Left cardiac atrium (tissue), 4 donors: Measurements from ENCODE around the gene TGFBR2. TPM values are rescaled to one million over a fixed set of nuclear protein-coding genes. Genes with fewer than 3 reads are reported as not detected.

Experiments used
- ATAC-seq, 2 donors: fragments of 200-7000 bp; cut with Tn5 transposase; one replicate each; pipeline ENCODE4 v1.9.1; 2020; ENCODE audit warnings: mild to moderate bottlenecking in 2 of 2, moderate library complexity in 2 of 2
- DNase-seq: peaks from one replicate; pipeline ENCODE4 v3.0.0-alpha.2; 2020
- intact Hi-C, 2 donors: fragments of 100-400 bp; cut with DNase I; formaldehyde crosslinking; loops; one replicate each; pipeline versions ENCODE4 v1.14.1 to v1.15.1; 2022 to 2023
- long read RNA-seq: library from polyadenylated mRNA; unstranded; transcript quantifications from one replicate; pipeline ENCODE4 v2.0.0, GENCODE V29; 2021
- total RNA-seq, 2 donors: library from RNA; stranded (reverse); fragmentation: NEBNext Ultra II Directional; extraction: Animal tissue kit (Norgen Biotek cat#: 25700); gene quantifications; one replicate each; pipeline ENCODE4 v1.2.1, GENCODE V29; 2021
- donor health status: DM: no; HTN: yes; CAD: no.
- donor health status: DM: no; HTN: yes; CAD: no; lungs with severe emphysema.
- donor health status: DM: yes; HTN: yes; CAD: no.
- donor health status: Dilated cardiomyopathy.

TGFBR2 gene
- 100 to 1,000 TPM; 234 to 243 TPM for total RNA-seq
- long read RNA-seq, full-length matches to known transcripts = 4 of 161 reads
- long read RNA-seq, partial matches to known transcripts = 11 of 161 reads
- long read RNA-seq, other reads (novel, unspliced or antisense) = 146 of 161 reads

DNA sequence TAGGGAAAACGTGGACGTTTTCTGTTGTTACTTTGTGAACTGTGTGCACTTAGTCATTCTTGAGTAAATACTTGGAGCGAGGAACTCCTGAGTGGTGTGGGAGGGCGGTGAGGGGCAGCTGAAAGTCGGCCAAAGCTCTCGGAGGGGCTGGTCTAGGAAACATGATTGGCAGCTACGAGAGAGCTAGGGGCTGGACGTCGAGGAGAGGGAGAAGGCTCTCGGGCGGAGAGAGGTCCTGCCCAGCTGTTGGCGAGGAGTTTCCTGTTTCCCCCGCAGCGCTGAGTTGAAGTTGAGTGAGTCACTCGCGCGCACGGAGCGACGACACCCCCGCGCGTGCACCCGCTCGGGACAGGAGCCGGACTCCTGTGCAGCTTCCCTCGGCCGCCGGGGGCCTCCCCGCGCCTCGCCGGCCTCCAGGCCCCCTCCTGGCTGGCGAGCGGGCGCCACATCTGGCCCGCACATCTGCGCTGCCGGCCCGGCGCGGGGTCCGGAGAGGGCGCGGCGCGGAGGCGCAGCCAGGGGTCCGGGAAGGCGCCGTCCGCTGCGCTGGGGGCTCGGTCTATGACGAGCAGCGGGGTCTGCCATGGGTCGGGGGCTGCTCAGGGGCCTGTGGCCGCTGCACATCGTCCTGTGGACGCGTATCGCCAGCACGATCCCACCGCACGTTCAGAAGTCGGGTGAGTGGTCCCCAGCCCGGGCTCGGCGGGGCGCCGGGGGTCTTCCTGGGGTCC, at the start of gene TGFBR2:
TGFBR2 (plus strand) TSS at position 301 of the 731 bp plus-strand sequence; CDS start at position 584, 283 bp downstream.
- intact Hi-C loops = loop anchor here in 1 of 2 donors (5.0 kb wide), 3 partner anchors 89 to 164 kb away; no protein-coding TSS in a partner anchor
- ATAC-seq (peak; percentile 96 to 98), DNase-seq (peak; percentile 97)

DNA sequence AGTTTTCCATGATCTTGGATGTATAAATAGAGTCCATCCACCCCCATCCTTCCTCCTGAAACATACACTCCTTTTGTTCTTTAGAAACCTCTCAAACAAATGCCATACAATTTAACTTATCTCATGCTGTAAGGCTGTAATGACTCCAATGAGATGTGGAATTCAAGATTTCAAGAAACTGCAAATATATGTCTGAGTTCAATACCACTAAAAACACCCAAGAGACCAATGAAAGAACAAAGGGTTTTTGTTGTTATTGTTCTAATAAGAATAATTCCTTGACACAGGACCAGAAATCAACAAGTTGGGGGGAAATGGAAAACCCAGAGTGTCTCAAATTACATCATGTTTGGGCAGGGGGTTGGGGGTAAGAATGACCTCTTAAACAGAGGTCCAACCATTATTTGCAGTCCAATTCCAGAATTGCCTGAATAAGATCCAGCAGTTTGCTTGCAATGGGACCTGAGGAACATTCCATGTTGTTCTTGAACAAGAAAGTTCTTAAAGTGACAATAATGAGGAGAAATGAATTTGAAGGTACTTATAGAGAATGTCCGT, 48.6 kb upstream of the TGFBR2 start:
- intact Hi-C loops = no loop called here
- no peak for DNase-seq

DNA sequence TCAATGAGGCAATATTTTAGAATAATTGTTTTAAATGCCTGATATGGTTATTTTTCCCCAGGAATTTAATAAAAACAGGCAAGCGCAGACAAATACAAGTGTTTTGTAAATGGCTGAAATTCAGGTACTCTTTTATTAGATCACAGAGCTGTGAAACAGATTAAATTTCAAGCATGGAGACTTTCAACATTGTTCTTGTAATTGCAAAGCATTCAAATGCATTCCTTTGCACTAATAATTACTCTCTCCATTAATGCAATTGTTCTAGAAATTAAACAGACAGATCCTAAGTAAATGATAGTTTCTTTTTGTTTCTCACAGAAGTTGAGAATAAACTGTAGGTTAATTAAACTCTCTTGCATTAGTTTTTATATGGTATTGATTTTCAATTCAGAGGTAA, 42.4 kb upstream of the TGFBR2 start:
- intact Hi-C loops = no loop called here
- no peak for ATAC-seq
- DNase-seq = no peak

More for the DNA sequence above, 48.6 kb upstream of the TGFBR2 start:
- ATAC-seq = no peak

DNA sequence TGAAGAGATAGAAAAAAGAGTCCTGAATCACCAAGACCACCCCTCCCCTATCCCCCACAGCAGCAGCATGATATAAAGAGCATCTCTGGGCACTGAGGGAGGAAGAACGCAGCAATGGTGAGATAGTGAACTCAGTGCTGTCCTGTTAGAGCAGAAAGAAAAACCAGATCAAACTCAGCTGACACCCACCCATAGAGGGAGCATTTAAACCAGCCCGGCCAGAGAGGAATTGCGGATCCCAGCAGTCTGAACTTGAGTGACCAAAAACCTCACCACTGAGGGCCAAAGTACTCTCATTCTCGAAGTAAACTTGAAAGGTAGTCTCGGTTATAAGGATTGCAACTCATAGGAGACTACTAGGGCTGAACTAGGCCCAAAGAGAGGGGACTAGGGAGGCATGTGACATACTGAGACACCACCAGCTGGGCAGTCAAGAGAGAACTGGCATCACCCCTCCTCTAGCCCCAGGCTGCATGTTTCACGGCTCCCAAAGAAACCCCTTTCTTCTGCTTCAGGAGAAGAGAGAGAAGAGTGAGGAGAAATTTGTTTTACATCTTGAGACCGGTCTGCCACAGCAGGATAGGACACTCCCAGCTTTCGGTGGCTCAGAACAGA, 39.2 kb upstream of the TGFBR2 start:
- DNase-seq = no peak
- intact Hi-C loops = no loop called here
- no peak for ATAC-seq

DNA sequence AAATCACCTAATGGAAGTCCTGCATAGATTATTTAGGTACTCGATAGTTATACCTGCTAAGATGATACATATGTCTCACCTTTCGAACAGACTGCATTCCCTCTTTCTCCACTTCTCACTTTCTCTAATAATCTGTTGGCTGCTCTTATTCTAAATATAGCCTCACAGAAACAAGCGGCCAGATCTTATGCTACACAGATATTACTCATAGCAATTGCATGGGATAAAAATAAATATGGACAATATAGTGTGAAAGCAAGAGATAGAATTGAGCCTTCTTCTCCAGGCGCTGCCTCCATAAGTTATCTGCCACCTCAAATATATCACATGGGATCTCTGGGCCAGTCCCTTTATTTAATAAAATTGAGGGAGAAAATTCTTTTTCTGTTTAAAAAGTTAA, 29.5 kb upstream of the TGFBR2 start:
- ATAC-seq = no peak
- DNase-seq = no peak
- intact Hi-C loops = loop anchor here in 1 of 2 donors (5.0 kb wide), 1 partner anchor 255 kb away; no protein-coding TSS in a partner anchor

DNA sequence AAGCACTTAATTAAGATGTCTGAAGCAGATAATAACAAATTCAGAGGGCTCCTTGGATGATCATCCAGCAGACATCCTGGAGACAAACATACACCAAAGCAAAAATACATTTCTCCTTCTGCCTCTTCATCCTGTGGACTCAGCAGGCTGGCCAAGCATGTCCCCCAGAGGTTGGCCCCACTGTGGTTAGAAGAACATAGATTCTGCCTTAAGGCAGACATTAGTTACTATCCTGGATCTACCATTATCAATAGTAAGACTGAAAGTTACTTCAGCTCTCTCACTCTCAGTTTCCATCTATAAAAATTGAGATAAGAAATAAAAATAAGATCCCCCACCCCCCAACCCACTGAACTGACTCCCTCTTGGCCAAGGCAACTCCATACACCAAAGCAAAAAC, 28.6 kb upstream of the TGFBR2 start:
- ATAC-seq (no peak), DNase-seq (no peak)
- intact Hi-C loops = loop anchor here in 1 of 2 donors (5.0 kb wide), 1 partner anchor 255 kb away; no protein-coding TSS in a partner anchor

DNA sequence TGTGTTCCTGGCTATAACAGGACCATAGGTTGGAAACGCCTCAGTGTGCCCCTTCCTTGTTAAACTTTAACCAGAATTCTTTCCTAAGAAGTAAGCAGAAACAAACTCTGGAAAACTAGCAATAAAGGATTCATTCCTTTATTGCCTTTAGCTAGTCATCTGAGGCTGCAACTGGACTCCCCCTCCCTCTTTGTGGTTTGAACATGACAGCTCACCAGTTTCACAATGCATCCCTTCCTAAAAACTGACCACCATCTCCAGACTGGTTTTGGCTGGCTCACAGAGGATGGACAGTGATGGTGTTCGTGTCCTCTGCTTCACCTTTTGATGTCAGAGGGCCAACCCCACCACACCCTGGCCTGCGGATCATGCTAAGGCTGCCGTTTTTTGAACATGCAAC, 27.9 kb upstream of the TGFBR2 start:
- DNase-seq = peak; percentile 29
- intact Hi-C loops = loop anchor here in 1 of 2 donors (5.0 kb wide), 1 partner anchor 256 kb away; no protein-coding TSS in a partner anchor
- peak in 1 of 2 donors; percentile 81 for ATAC-seq

DNA sequence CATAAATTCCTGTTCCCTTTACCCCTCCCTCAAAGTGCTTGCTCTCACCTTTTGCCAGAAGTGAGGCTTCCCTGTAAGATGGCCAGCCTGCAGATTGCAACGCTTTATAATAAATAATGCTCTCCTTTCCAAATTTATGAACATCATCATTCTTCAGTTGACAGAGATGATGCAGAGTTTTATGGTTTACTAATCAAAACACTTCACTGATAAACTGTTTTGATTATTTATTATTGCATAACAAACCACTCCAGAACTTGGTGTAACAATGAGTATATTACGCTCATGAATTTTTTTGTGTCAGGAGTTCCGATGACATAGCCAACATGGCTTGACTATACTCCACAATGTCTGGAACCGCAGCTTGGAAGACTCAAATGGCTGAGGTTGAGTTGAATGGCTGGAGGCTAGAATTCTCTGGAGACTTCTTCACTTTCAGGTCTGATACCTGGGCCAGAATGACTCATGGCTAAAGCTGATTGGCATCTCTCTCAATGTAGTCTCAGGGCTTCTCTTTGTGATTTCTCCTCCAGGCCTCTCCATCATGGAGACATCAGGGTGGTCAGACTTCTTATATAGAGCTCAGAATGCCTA, 27.3 kb upstream of the TGFBR2 start:
- intact Hi-C loops = loop anchor here in 1 of 2 donors (5.0 kb wide), 1 partner anchor 257 kb away; no protein-coding TSS in a partner anchor
- ATAC-seq (no peak), DNase-seq (no peak)

DNA sequence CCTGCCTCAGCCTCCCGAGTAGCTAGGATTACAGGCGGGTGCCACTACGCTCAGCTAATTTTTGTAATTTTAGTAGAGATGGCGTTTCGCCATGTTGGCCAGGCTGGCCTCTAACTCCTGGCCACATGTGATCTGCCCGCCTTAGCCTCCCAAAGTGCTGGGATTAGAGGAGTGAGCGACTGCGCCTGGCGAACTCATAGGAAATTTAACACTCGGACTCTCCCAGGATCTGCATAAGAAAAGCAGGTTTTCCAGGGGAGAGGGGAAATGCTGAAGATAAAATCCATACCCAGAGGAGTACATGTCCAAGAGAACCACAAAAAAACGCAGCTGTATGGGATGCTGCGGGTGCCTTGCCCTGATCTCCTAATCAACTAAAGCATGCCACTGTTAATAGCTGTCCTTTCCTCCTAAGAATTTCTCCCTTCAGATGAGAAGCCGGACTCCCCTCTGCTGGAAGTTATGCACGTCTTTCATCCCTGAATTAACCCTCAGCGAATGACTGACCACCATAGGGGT, 25.3 kb upstream of the TGFBR2 start:
- no peak for ATAC-seq
- intact Hi-C loops = no loop called here
- no peak for DNase-seq

DNA sequence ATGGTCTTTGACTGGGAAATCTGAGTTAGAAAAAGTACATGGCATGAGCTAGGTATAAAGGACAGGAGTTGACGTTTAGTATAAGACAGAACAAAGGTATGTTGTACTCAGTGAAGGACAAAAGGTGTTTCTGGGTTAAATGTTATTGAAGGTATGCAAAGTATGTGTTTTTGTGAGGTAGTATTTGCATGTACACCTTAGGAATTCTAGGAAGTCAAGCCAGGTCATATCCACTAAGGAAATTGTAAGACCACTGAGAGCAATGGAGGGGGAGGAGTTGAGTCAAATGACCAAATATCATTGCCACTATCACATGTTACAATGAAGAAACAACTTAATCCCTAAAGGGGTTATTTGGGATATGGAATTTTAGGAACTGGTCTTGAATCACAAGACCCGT, 24.4 kb upstream of the TGFBR2 start:
- no peak for ATAC-seq
- intact Hi-C loops = no loop called here
- no peak for DNase-seq

DNA sequence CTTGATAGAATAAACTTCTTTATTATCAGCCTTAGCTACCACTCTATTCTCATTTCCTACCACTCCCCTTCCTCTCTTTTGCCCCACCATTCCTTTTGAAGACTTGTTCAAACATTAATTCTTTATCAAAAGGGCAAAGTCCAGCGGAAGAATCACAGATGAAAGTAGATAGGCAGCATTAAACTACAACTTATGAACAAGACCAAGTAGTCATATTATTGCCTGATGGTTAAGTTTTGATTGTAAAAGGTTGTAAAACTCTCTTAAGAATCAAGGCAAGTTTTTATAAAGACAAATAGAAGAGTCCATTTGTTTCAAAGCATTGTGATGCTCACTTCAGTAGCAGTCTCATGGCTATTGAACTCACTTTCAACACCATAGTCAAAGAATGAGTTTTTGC, 22.4 kb upstream of the TGFBR2 start:
- intact Hi-C loops = no loop called here
- DNase-seq (no peak), ATAC-seq (no peak)

DNA sequence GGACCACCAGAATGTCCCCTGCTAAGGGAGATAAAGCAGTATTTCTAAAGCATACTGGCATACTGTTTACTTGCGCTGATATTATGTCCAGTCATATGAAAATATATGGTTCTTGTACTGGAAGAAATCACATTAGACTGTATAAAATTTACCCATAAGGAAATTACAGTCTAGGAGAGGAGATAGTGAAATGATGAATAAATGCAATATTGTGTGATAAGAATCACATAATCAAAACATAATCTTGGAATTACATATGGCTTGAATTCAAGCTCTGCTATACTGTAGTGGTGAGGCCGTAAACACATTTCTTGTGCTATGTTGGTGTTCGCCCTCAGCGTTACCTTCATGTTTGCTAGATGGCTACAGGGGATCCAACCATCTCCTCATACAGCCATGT, 20.7 kb upstream of the TGFBR2 start:
- intact Hi-C loops = no loop called here
- ATAC-seq = no peak
- DNase-seq = no peak

DNA sequence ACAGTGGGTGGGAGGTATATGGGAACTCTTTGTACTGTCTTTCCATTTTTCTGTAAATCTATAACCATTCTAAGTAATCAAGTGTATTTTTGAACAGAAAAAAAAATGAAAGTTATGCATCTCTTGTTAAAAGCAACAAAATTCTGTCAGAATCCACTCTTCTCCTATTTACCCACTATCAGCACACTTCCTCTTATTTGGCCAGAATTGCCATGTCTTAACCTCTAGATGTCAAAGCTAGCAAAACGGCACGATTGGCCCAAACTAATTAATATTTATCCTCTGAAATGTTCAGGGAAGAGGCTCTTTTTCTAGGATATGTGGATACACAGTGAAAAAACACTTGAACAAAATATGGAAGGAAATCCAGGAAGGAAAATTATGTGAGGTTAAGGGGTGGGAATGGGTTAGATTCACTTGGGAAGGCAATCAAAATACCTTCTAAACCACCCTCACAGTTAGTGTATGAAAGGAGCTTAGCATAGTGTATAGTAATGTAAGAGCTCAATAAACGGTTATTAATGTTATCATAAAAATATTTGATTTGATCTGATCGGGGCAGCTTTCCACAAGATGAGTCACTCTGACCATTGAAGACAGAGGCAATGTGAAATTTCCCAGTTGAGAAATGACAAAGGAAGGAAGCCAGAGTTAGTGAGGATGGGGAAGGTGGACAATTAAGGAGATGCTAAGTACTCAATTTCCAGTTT, 20.1 kb upstream of the TGFBR2 start:
- DNase-seq (no peak), ATAC-seq (peak in 1 of 2 donors; percentile 55)
- intact Hi-C loops = no loop called here

DNA sequence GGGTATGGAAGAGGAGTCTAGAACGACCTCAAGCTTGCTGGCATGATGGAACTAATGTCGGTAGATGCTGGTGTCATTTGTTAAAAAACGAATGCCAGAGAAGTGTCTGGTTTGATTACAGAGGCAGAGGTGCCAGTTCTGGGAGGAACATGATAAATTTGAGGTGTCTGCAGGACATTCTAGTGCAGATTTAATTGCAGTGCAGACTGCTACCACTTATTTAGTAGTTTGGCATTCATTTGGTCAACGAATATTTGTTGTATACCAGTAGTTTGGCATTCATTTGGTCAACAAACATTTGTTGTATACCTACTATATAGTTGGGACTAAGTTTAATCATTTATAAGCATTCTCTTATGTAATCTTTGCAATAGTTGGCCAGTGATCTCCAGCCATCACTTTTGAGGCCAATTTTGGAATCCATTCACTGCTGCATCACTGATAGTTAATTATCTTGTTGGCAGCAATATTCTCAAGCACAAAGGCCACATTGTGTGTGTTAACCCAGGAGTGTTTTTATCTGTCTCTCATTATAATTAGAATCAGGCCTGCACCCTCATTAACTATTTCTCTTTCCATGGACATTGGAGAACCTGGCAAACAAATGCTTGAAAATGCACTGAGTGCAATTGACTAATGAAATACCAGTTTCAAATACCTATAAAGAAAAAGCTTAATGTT, 19.5 kb upstream of the TGFBR2 start:
- intact Hi-C loops = no loop called here
- no peak for DNase-seq
- ATAC-seq = peak; percentile 79 to 91

DNA sequence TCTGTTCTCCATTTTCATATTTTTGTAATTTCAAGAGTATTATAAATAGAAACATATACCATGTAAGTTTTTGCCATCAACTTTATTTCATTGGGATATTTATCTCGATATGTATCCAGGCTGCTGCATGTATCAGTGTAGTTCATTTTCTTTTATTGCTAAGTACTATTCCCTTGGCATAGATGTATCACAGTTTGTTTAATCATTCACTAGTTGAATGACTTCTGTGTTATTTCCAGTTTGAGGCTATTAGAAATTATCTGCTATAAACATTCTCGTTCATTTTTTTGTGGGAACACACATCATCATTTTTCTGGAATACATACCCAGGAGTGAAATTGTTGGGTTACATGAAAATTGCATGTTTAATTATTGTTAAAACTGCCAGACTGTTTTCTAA, 18.5 kb upstream of the TGFBR2 start:
- ATAC-seq = no peak
- intact Hi-C loops = no loop called here

DNA sequence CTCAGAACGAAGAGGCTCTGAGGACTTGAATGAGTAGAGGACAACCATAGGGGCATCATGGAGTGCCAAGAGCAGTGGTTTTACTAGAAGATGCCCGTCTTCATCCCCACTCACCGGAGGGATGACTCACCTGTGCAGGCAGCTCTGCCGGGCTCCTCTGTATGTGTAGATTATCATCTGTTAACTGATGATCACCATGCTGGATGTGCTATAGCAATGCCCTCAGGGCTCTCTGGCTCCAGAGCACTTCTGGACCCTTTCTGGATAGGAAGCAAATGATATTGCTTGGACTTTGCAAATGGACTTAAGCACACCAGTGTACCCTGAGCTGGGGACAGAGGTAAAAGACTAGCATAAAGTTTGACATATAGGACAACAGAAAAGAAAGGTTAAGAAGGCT, 10.2 kb upstream of the TGFBR2 start:
- intact Hi-C loops = no loop called here
- no peak for ATAC-seq
- DNase-seq = no peak

More for the DNA sequence above, 18.5 kb upstream of the TGFBR2 start:
- DNase-seq = no peak

DNA sequence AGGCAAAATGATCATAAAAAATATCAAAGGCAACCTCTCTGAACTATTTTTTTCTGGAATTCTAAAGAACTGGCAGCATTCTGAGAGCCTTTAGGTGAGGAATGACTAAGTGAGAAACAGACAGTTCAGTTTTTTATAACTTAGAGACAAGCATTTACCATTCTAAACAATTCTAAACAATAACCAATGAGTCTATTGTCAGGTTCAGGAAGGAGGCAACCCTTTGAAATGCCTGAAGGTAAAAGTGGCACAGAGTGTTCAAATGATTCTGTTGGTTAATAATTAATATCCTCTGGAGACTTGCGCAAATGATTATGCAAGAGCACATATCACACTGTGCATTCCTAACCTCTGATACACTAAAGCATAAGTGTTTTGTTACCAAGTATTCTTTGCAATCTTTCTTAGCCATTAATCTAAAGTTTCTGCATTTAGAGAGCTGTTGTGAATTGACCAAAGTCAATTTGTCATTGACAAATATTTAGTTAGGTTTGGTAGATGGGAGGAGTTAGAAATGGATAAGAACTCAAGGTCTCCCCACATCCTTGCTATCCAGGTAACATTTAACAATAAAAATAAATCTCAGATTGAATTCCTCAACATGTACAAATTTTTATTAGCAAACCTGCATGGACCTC, 9.2 kb upstream of the TGFBR2 start:
- intact Hi-C loops = no loop called here
- ATAC-seq = peak; percentile 71 to 95
- DNase-seq = no peak

DNA sequence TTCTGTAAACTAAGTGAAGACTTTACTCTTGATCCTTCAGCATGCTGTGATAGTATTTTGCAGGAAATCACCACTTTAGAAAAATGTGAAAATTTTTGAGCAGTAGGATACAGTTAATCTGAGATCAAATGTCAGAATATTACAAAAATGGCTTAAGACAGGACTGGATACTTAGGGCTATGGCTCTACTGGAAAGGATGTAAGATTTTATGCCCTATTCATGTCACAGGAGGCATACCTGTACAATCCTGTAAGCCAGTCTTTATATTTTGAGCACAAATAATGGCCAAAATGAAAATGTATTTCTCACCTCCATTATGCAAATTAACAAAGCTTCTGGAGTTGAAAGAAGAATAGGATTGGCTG, 8.6 kb upstream of the TGFBR2 start:
- intact Hi-C loops = no loop called here
- ATAC-seq = no peak

More for the DNA sequence above, 8.6 kb upstream of the TGFBR2 start:
- no peak for DNase-seq
